ENCODE results near the gene LTB. TPM values are rescaled to one million over a fixed set of nuclear protein-coding genes. Genes with fewer than 3 reads are reported as not detected.

Gene LTB
- total and polyA plus RNA-seq, 2 of the 13 experiments (the other 11 are each of a cell fraction or from before 2014, with no cell fraction given) = 0.09 to 0.22 TPM

- in situ Hi-C loops (cut with HindIII; ENCODE audit: extremely low pct_ligation_motif_present, low pct_unique_long_range_greater_than_20kb) (no loop called here), intact Hi-C loops (cut with micrococcal nuclease; ENCODE audit: unreplicated experiment) (no loop called here)
- H3K27me3 ChIP-seq (ENCODE audit: control insufficient read depth in 1 of 2, insufficient read depth in 2 of 2, low read length in 2 of 2) = no peaks in the 10 kb centered on the region
- H3K79me2 ChIP-seq (ENCODE audit: insufficient read depth, low read length) = peaks cover 16% of the 10 kb centered on the region
- H4K20me1 ChIP-seq (ENCODE audit: insufficient read depth, low read length) = peaks cover 55% of the 10 kb centered on the region
- peaks cover 79% of the 10 kb centered on the region for H3K4me1 ChIP-seq (ENCODE audit: insufficient read depth, low read length)
- 88% methylated on average over 9 of the region's 9 CpGs for WGBS (ENCODE audit: low lambda C conversion rate)
- ATAC-seq (no peak), DNase-seq (ENCODE audit: low spot score) (no peak), FAIRE-seq (no peak)
- peaks cover 41 to 70% of the 10 kb centered on the region in 2 experiments for H3K36me3 ChIP-seq (replicated peaks in 1 of 2; ENCODE audit: control insufficient read depth in 1 of 2, insufficient read depth in 2 of 2, low read length in 2 of 2)
- H3K4me2 ChIP-seq (ENCODE audit: low read depth, low read length) = no peak overlapping the region
- no peak overlapping the region for H3K4me3 ChIP-seq (replicated peaks in 1 of 3; ENCODE audit: insufficient read depth in 1 of 3, low read depth in 2 of 3, low read length in 3 of 3)
- no peak overlapping the region for H2AFZ ChIP-seq (ENCODE audit: low read length)
- no peak overlapping the region for H3K27ac ChIP-seq (ENCODE audit: extremely low read length, insufficient read depth, low read length)
- no peaks in the 10 kb centered on the region for H3K9me3 ChIP-seq (ENCODE audit: low read length)
- ChIA-PET POLR2A (interaction anchor here (8.3 kb wide), 1 partner anchor 9 kb away, joined by 123 read pairs; the partner anchor contains the start of gene DDX39B), CTCF (ENCODE audit: low intra/inter-chr PET ratio, low total read pairs) (no interaction called here)
- no peak overlapping the region for H3K9ac ChIP-seq (ENCODE audit: insufficient read depth, low read depth, low read length)
- TSS peak; percentile 3 for BruUV-seq (replicated peaks)
- TF ChIP-seq PBX3 (CRISPR knock-in tag; IDR thresholded peaks at IDR 0.05; ENCODE audit: borderline replicate concordance) (no peak), POLR2A (IDR thresholded peaks at IDR 0.05; ENCODE audit: insufficient read depth in 1 of 2, low read depth in 2 of 2, low read length in 2 of 2) (peak in 1 of 2 experiments; percentile 50; a peak in 1 of 4 replicates), ZNF710 (CRISPR knock-in tag; IDR thresholded peaks at IDR 0.05; ENCODE audit: borderline replicate concordance) (no peak), HHEX (CRISPR knock-in tag; IDR thresholded peaks at IDR 0.05) (no peak), ZBTB33 (CRISPR knock-in tag; IDR thresholded peaks at IDR 0.05) (no peak), RBFOX2 (IDR thresholded peaks at IDR 0.05; ENCODE audit: low read depth, low read length) (peak; percentile 58), GLMP (CRISPR knock-in tag; IDR thresholded peaks at IDR 0.05; ENCODE audit: borderline replicate concordance) (no peak), ZNF12 (CRISPR knock-in tag; IDR thresholded peaks at IDR 0.05) (no peak), AGO2 (optimal IDR thresholded peaks at IDR 0.05; ENCODE audit: low read depth, low read length) (peak; percentile 73), POLR2G (IDR thresholded peaks at IDR 0.05; ENCODE audit: low read depth, low read length) (0 out of 2 replicates have a peak, but pooled peaks have one; percentile 47), MED13 (CRISPR knock-in tag; IDR thresholded peaks at IDR 0.05) (no peak), ZNF549 (CRISPR knock-in tag; IDR thresholded peaks at IDR 0.05) (no peak), ZBTB10 (CRISPR knock-in tag; IDR thresholded peaks at IDR 0.05; ENCODE audit: borderline replicate concordance) (no peak)
Measured at GRCh38 chr6:31531771-31532643, 50.2 kb downstream of the LTB start.
